Lower lobe of right lung (tissue), 2 donors: ENCODE data around the gene ABHD16A. TPM values are rescaled to one million over a fixed set of nuclear protein-coding genes. Genes with fewer than 3 reads are reported as not detected.

Experiments
- ATAC-seq, 2 donors: fragments of 200-7000 bp; cut with Tn5 transposase; one replicate each; pipeline ENCODE4 v1.9.1; 2020 to 2022; ENCODE audit warnings: mild to moderate bottlenecking in 2 of 2, moderate library complexity in 2 of 2
- DNase-seq: peaks from one replicate; pipeline ENCODE4 v3.0.0-alpha.2; 2020
- H3K27ac ChIP-seq: fragments of 200-600 bp; one replicate; pipeline ENCODE4 v1.8.0; 2022
- H3K27me3 ChIP-seq: fragments of 200-600 bp; one replicate; pipeline ENCODE4 v1.8.0; 2022; ENCODE audit warnings: low read depth
- H3K36me3 ChIP-seq: fragments of 200-600 bp; one replicate; pipeline ENCODE4 v1.8.0; 2022; ENCODE audit warnings: mild to moderate bottlenecking
- H3K4me1 ChIP-seq: fragments of 200-600 bp; one replicate; pipeline ENCODE4 v1.8.0; 2022
- H3K4me3 ChIP-seq: fragments of 200-600 bp; one replicate; pipeline ENCODE4 v1.8.0; 2022; ENCODE audit warnings: mild to moderate bottlenecking
- H3K9me3 ChIP-seq: fragments of 200-600 bp; one replicate; pipeline ENCODE4 v1.8.0; 2022
- intact Hi-C: fragments of 100-400 bp; cut with DNase I; formaldehyde crosslinking; loops from one replicate; pipeline ENCODE4 v1.11.0; 2022
- total RNA-seq: library from RNA; stranded (reverse); fragmentation: NEBNext Ultra II Directional; extraction: Animal tissue kit (Norgen Biotek cat#: 25700); gene quantifications from one replicate; pipeline ENCODE4 v1.2.1, GENCODE V29; 2021
- TF ChIP-seq, protein P1 (sequence below): fragments of 200-600 bp; IDR thresholded peaks from one replicate; pipeline ENCODE4 v1.8.0; 2022; ENCODE audit warnings: antibody characterized with exemption, mild to moderate bottlenecking
- donor health status: DM: no; HTN: yes; CAD: no; lungs with severe emphysema.

Gene ABHD16A
- total RNA-seq, 1 donor from 2014 or later = 56.4 TPM

DNA sequence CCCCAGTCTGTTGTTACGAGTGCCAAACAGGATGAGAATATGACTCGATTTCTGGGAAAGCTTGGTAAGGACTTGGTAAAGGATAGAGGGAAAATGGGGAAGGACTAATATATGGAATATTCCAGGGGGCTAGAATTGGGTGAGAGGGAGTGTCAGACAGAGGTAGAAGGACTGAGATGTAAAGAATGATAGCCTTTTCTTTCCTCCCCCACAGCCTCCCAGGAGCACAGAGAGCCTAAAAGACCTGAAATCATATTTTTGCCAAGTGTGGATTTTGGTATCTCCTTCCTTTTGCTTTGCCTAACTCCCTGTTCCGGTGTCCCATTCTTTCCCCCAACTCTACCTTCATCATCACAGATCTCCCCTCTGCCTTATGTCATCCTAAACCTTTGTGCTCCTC, 39.8 kb upstream of the ABHD16A start:
- no peaks in the 10 kb centered on the region for H3K27me3 ChIP-seq
- TF ChIP-seq, protein P1, sequence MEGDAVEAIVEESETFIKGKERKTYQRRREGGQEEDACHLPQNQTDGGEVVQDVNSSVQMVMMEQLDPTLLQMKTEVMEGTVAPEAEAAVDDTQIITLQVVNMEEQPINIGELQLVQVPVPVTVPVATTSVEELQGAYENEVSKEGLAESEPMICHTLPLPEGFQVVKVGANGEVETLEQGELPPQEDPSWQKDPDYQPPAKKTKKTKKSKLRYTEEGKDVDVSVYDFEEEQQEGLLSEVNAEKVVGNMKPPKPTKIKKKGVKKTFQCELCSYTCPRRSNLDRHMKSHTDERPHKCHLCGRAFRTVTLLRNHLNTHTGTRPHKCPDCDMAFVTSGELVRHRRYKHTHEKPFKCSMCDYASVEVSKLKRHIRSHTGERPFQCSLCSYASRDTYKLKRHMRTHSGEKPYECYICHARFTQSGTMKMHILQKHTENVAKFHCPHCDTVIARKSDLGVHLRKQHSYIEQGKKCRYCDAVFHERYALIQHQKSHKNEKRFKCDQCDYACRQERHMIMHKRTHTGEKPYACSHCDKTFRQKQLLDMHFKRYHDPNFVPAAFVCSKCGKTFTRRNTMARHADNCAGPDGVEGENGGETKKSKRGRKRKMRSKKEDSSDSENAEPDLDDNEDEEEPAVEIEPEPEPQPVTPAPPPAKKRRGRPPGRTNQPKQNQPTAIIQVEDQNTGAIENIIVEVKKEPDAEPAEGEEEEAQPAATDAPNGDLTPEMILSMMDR = no peak
- H3K4me3 ChIP-seq = no peak overlapping the region
- peaks cover 4% of the 10 kb centered on the region for H3K36me3 ChIP-seq
- peaks cover 25% of the 10 kb centered on the region for H3K4me1 ChIP-seq
- intact Hi-C loops = no loop called here
- no peaks in the 10 kb centered on the region for H3K9me3 ChIP-seq
- ATAC-seq (no peak), DNase-seq (no peak)
- H3K27ac ChIP-seq = no peak overlapping the region

DNA sequence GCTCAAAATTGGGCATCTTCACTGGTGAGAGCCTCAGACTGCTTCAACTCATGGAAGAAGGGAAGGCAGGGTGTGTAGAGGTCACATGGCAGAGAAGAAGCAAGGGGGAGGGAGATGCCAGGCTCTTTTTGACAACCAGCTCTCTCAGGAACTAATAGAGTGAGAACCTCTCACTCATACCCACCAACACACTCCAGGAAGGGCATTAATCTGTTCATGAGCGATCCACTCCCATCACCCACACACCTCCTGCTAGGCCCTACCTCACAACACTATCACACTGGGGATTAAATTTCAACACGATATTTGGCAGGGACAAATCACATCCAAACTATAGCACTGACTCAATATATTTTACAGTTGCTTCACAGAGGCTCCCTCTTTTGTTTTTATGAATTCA, 38.7 kb upstream of the ABHD16A start:
- ATAC-seq (no peak), DNase-seq (no peak)
- Histone ChIP-seq H3K9me3 (no peaks in the 10 kb centered on the region), H3K4me3 (no peak overlapping the region), H3K4me1 (peaks cover 36% of the 10 kb centered on the region), H3K27ac (no peak overlapping the region), H3K36me3 (peaks cover 4% of the 10 kb centered on the region), H3K27me3 (no peaks in the 10 kb centered on the region)
- TF ChIP-seq, protein P1 = no peak
- intact Hi-C loops = no loop called here

DNA sequence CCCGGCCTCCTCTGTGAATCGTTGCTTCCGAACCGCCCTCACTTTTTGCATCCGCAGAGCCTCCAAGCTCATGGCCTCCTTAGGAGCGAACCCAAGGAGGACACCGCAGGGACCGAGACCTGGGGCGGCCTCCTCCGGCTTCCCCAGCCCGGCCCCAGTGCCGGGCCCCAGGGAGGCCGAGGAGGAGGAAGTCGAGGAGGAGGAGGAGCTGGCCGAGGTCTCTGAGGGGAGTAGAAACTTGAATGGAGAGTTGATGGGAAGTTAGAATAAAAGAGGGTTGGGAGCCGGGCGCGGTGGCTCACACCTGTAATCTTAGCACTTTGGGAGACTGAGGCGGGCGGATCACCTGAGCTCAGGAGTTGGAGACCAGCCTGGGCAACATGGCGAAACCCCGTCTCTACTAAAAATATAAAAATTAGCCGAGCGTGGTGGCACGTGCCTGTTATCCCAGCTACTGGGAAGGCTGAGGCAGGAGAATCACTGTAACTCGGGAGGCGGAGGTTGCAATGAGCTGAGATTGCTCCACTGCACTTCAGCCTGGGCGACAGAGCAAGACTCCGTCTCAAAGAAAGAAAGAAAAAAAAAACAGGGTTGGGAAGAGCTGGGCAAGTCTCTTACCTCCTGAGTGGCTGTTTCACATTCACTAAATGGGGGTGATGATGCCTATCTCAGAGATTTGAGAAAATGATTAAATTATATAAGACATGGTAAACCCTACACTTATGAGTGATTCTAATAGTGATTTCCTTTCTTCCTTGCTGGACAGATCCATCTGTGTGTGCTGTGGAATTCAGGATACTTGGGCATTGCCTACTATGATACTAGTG, 37.5 kb upstream of the ABHD16A start:
- TF ChIP-seq, protein P1 = no peak
- Histone ChIP-seq H3K27ac (peak overlapping the region; percentile 76), H3K27me3 (no peaks in the 10 kb centered on the region), H3K36me3 (peaks cover 4% of the 10 kb centered on the region), H3K4me1 (peaks cover 39% of the 10 kb centered on the region), H3K4me3 (peak overlapping the region; percentile 90), H3K9me3 (no peaks in the 10 kb centered on the region)
- intact Hi-C loops = no loop called here
- DNase-seq = peak; percentile 72
- ATAC-seq = peak; percentile 7

DNA sequence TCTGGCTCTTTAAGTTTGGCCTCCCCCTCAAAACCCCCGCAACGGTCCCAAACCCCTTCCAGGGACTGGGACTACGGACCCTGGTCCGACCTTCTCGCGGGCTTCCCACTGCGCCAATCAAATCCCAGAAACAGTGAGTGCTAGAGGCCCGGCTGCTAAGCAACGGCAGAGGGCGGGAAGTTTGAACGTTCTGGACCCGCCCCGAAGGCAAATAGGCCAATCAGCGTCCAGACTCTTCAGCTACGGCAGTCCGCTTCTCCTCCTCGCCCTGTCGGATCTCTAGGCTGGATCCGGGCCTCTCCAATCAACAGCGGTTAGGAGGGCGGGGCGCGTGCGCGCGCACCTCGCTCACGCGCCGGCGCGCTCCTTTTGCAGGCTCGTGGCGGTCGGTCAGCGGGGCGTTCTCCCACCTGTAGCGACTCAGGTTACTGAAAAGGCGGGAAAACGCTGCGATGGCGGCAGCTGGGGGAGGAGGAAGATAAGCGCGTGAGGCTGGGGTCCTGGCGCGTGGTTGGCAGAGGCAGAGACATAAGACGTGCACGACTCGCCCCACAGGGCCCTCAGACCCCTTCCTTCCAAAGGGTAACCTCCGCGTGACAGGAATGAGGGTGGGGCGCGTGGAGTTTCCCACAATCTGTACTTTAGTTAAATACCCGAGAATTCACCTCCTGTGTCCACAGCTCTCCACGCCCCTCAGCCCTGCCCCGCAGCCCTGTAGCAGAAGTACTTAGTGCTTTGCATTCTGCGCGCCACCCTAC, 36.7 kb upstream of the ABHD16A start, which contains the start of gene MSH5:
MSH5 (plus strand) TSS at position 367 of the 758 bp plus-strand sequence. CDS start 462 bp downstream, outside the sequence.
- intact Hi-C loops = loop anchor here (10.0 kb wide), 1 partner anchor 95 kb away; no protein-coding TSS in a partner anchor
- no peaks in the 10 kb centered on the region for H3K27me3 ChIP-seq
- TF ChIP-seq, protein P1 = no peak
- no peaks in the 10 kb centered on the region for H3K9me3 ChIP-seq
- peak within 1 kb of the TSS; percentile 90 for H3K4me3 ChIP-seq
- H3K4me1 ChIP-seq = peaks cover 39% of the 10 kb centered on the region
- peaks cover 4% of the 10 kb centered on the region for H3K36me3 ChIP-seq
- peak; percentile 92 to 96 for ATAC-seq
- peak; percentile 98 for DNase-seq
- peak within 1 kb of the TSS; percentile 93 for H3K27ac ChIP-seq
